SH-SY5Y (cell line): ENCODE data around the gene PSMD8.

Source experiments
- GATA2 ChIP-seq: IDR thresholded peaks from 2 replicates; pipeline ENCODE4 v1.6.1; 2011; ENCODE audit warnings: mild to moderate bottlenecking, low read depth, low read length
- GATA3 ChIP-seq: IDR thresholded peaks from 2 replicates; pipeline ENCODE4 v1.6.1; 2011; ENCODE audit warnings: low read depth, mild to moderate bottlenecking, low read length, moderate library complexity

The PSMD8 gene

DNA sequence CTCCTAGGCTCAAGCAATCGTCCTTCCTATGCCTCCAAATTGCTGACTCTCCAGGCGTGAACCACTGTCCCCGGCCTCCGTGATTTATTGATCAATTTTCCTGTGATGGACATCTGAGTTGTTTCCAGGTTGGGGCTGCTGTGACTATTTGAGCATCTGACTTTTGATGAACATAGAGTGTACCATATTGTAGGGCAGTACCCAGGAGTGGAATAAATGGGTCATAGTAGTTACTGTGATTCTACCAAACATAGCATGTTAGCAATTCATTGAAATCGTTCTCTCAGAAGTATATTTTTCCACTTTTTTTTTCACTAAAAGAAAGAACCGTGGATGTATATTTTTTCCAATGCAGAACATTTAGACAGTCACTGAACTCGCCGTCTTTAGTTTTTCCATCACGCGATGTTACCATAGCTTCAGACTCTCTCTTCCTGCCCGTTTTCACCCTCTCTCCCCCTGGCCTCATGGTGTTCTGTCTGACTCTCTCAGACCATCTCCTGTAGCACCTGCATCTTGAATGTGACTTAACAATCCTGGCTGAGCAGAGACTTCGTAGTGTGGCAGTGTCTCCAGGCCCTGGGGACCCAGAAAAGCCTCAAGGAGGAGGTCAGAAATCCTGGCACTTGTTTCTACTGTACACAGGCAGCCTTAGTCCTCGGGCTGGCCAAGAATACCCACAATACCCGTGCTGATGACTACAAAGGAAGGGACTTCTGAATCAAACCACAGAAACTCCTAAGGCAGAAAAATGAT is 54.9 kb downstream of the PSMD8 start:
- TF ChIP-seq GATA2 (no peak), GATA3 (no peak)

DNA sequence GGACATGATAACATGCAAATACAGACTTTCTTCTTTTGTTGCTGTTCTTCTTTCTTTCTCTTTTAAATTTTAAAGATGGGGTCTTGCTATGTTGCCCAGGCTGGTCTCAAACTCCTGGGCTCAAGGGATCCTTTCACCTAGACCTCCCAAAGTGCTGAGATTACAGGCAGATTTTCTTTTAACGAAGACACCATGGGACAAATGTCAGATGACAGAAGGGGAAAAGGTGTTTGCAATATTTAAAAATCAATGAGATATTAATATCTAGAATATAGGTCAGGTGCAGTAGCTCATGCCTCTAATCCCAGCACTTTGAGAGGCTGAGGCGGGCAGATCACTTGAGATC is 55.4 kb downstream of the PSMD8 start:
- TF ChIP-seq GATA3 (no peak), GATA2 (no peak)

DNA sequence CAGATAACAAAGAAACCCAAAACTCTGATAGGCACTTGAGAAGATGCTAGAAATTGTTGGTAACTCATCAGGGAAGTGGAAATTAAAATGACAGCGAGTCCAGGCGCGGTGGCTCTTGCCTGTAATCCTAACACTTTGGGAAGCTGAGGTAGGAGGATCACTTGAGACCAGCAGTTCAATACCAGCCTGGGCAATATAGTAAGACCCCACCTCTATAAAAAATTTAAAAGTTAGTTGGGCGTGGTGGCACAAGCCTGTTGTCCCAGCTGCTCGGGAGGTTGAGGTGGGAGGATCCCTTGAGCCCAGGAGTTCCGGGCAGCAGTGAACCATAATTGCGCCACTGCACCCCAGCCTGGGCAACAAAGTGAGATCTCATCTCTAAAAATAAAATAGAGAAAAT is 56.6 kb downstream of the PSMD8 start:
- no peak for TF ChIP-seq GATA3
- TF ChIP-seq GATA2: no peak

DNA sequence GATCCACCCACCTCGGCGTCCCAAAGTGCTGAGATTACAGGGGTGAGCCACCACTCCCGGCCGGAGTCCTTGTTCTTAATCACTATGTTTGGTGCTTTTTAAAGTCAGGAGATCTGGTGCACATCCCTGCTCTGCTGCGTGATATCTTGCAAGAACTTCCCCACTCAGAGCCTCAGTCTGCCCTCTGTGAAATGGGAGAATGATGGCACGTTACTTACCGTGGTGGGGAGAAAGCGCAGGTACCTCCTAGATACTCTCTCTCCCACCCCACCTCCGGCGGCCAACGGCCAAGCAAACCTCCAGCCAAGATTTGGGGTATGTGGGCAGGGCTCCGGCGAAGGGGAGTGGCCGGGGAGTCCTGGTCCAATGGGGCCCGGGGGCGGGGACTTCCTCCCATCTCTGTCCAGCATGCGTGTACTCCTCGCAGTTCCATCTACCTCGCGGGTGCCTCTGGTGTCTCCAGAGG is 58.9 kb downstream of the PSMD8 start, which contains the start of gene RYR1:
Gene RYR1, plus strand, starts transcription at position 424 of the 466 bp plus-strand sequence. CDS start 139 bp downstream, outside the sequence.
- no peak for TF ChIP-seq GATA3
- TF ChIP-seq GATA2: no peak
